Activated naive CD4-positive, alpha-beta T cell treated with Interleukin-2 at 50 U/mL for 16 hours (primary cell): Measurements from ENCODE around the gene C16orf78.

Experiments
- DNase-seq: peaks from one replicate; pipeline ENCODE4 v3.0.0-alpha.2; 2020

The C16orf78 gene

GRCh38 chr16:49436181-49436580 lies 62.6 kb downstream of the C16orf78 start:
- DNase-seq, result no peak

- DNase-seq, result no peak
These were observed 63.7 kb downstream of the C16orf78 start for GRCh38 chr16:49437344-49437743.

GRCh38 chr16:49439050-49439449 lies 65.4 kb downstream of the C16orf78 start:
- no peak for DNase-seq

GRCh38 chr16:49439676-49440075 lies 66.1 kb downstream of the C16orf78 start:
- no peak for DNase-seq

GRCh38 chr16:49440156-49441065 lies 66.8 kb downstream of the C16orf78 start:
- no peak for DNase-seq

GRCh38 chr16:49441366-49441780 lies 67.8 kb downstream of the C16orf78 start:
- DNase-seq, result peak; percentile 38

- no peak for DNase-seq
These were observed 69.2 kb downstream of the C16orf78 start for GRCh38 chr16:49442805-49443204.

- DNase-seq, result no peak
These were observed 70.0 kb downstream of the C16orf78 start for GRCh38 chr16:49443576-49443975.

GRCh38 chr16:49446805-49447204 lies 73.2 kb downstream of the C16orf78 start:
- no peak for DNase-seq
